Right renal cortex interstitium (tissue), 3 donors: Measurements from ENCODE around the gene TAF7. TPM values are rescaled to one million over a fixed set of nuclear protein-coding genes. Genes with fewer than 3 reads are reported as not detected.
A peak's percentile ranks its signal among the peaks of the same experiment; 100 is the strongest.
"Not testable (repeated sequence)": the region's sequence is repeated elsewhere in the genome, so short reads cannot be mapped to it uniquely, and the experiment has no call there.

Experiments
- DNase-seq, 3 donors: peaks; one replicate each; pipeline ENCODE4 v3.0.0-alpha.2; 2013; ENCODE audit warnings: low read depth in 3 of 3, low spot score in 2 of 3
- polyA plus RNA-seq, 3 donors: library from polyadenylated mRNA; unstranded; fragments of 120-200 nt; gene quantifications; one replicate each; pipeline ENCODE4 v1.2.1, GENCODE V29; 2013; ENCODE audit not compliant: insufficient read length in 3 of 3

Gene TAF7
- 100 to 1,000 TPM; 178 to 194 (median 190) TPM for polyA plus RNA-seq

GRCh38 chr5:141320225-141321169 is at the start of gene TAF7:
Gene TAF7, minus strand, starts transcription at chr5:141320784. Its CDS starts 740 bp downstream, at chr5:141320044.
- peak; percentile 88 to 90 (median 90) for DNase-seq

GRCh38 chr5:141366016-141366896 is 45.7 kb upstream of the TAF7 start:
- no peak for DNase-seq

GRCh38 chr5:141363952-141364660 is 43.5 kb upstream of the TAF7 start, which contains the start of gene PCDHGA5:
Gene PCDHGA5, plus strand, starts transcription at chr5:141364162. Its CDS starts 169 bp downstream, at chr5:141364331.
- DNase-seq, result no peak

GRCh38 chr5:141362719-141363118 is 42.1 kb upstream of the TAF7 start:
- no peak for DNase-seq

GRCh38 chr5:141360685-141361084 is 40.1 kb upstream of the TAF7 start:
- no peak for DNase-seq

GRCh38 chr5:141359790-141360426 is 39.3 kb upstream of the TAF7 start, which contains the start of gene PCDHGB2:
Gene PCDHGB2, plus strand, starts transcription at chr5:141359994. Its CDS starts 142 bp downstream, at chr5:141360136.
- DNase-seq, result no peak

- DNase-seq, result no peak
Observed at GRCh38 chr5:141356950-141357349, 36.4 kb upstream of the TAF7 start.

- no peak for DNase-seq
Observed at GRCh38 chr5:141356133-141356532, 35.5 kb upstream of the TAF7 start.

GRCh38 chr5:141355641-141356040 is 35.1 kb upstream of the TAF7 start:
- DNase-seq, result no peak

- no peak for DNase-seq
Observed at GRCh38 chr5:141354900-141355469, 34.4 kb upstream of the TAF7 start, which contains the start of gene PCDHGA4. Gene PCDHGA4, plus strand, starts transcription at chr5:141355021. Its CDS starts 87 bp downstream, at chr5:141355108.

- no peak for DNase-seq
Observed at GRCh38 chr5:141351591-141351990, 31.0 kb upstream of the TAF7 start.

GRCh38 chr5:141349917-141350619 is 29.5 kb upstream of the TAF7 start, which contains the start of gene PCDHGB1:
Gene PCDHGB1, plus strand, starts transcription at chr5:141350099. Its CDS starts 162 bp downstream, at chr5:141350261.
- DNase-seq, result no peak

- DNase-seq, result not testable (repeated sequence)
Observed at GRCh38 chr5:141346017-141346416, 25.4 kb upstream of the TAF7 start.

GRCh38 chr5:141345327-141345726 is 24.7 kb upstream of the TAF7 start:
- no peak for DNase-seq

- no peak for DNase-seq
Observed at GRCh38 chr5:141343953-141344463, 23.4 kb upstream of the TAF7 start.

GRCh38 chr5:141343242-141343952 is 22.8 kb upstream of the TAF7 start, which contains the start of gene PCDHGA3:
Gene PCDHGA3, plus strand, starts transcription at chr5:141343829. Its CDS starts 205 bp downstream, at chr5:141344034.
- DNase-seq, result no peak

- no peak for DNase-seq
Observed at GRCh38 chr5:141342773-141343172, 22.2 kb upstream of the TAF7 start.
